Measurements from ENCODE around the gene FLVCR2.
A peak's percentile ranks its signal among the peaks of the same experiment; 100 is the strongest.

The FLVCR2 gene

GRCh38 chr14:75578102-75578785, at the start of gene FLVCR2:
FLVCR2 (plus strand) TSS chr14:75578620; CDS start chr14:75578973, 353 bp downstream.
- DNase-seq = peak; percentile 47

- DNase-seq = no peak
These were observed 47.2 kb upstream of the FLVCR2 start for GRCh38 chr14:75531256-75531655.

GRCh38 chr14:75531660-75532317, 46.6 kb upstream of the FLVCR2 start:
- DNase-seq = no peak

- DNase-seq = no peak
These were observed 44.4 kb upstream of the FLVCR2 start for GRCh38 chr14:75533791-75534555.

GRCh38 chr14:75535164-75535898, 43.1 kb upstream of the FLVCR2 start:
- no peak for DNase-seq

GRCh38 chr14:75537071-75537470, 41.3 kb upstream of the FLVCR2 start:
- no peak for DNase-seq

- no peak for DNase-seq
These were observed 39.3 kb upstream of the FLVCR2 start for GRCh38 chr14:75539162-75539560.

GRCh38 chr14:75539561-75540478, 38.6 kb upstream of the FLVCR2 start:
- DNase-seq = no peak

- DNase-seq = no peak
These were observed 38.0 kb upstream of the FLVCR2 start for GRCh38 chr14:75540479-75540851.

GRCh38 chr14:75542588-75543091, 35.8 kb upstream of the FLVCR2 start:
- no peak for DNase-seq

GRCh38 chr14:75543253-75543652, 35.2 kb upstream of the FLVCR2 start:
- DNase-seq = no peak

GRCh38 chr14:75543786-75544185, 34.6 kb upstream of the FLVCR2 start:
- no peak for DNase-seq

GRCh38 chr14:75545907-75546306, 32.5 kb upstream of the FLVCR2 start:
- no peak for DNase-seq

GRCh38 chr14:75547552-75548250, 30.7 kb upstream of the FLVCR2 start:
- no peak for DNase-seq

- DNase-seq = no peak
These were observed 29.9 kb upstream of the FLVCR2 start for GRCh38 chr14:75548544-75548943.

- no peak for DNase-seq
These were observed 29.3 kb upstream of the FLVCR2 start for GRCh38 chr14:75549169-75549568.

- DNase-seq = no peak
These were observed 27.4 kb upstream of the FLVCR2 start for GRCh38 chr14:75551021-75551420.

- no peak for DNase-seq
These were observed 25.3 kb upstream of the FLVCR2 start for GRCh38 chr14:75553157-75553556.

- no peak for DNase-seq
These were observed 24.6 kb upstream of the FLVCR2 start for GRCh38 chr14:75553761-75554364.

GRCh38 chr14:75554482-75554881, 23.9 kb upstream of the FLVCR2 start:
- DNase-seq = no peak

GRCh38 chr14:75558440-75558839, 20.0 kb upstream of the FLVCR2 start:
- DNase-seq = no peak
